ENCODE results near the gene EPOP. TPM values are rescaled to one million over a fixed set of nuclear protein-coding genes. Genes with fewer than 3 reads are reported as not detected.

Gene EPOP
- 2.8 and 3.0 TPM in 2 replicates for total RNA-seq

DNA sequence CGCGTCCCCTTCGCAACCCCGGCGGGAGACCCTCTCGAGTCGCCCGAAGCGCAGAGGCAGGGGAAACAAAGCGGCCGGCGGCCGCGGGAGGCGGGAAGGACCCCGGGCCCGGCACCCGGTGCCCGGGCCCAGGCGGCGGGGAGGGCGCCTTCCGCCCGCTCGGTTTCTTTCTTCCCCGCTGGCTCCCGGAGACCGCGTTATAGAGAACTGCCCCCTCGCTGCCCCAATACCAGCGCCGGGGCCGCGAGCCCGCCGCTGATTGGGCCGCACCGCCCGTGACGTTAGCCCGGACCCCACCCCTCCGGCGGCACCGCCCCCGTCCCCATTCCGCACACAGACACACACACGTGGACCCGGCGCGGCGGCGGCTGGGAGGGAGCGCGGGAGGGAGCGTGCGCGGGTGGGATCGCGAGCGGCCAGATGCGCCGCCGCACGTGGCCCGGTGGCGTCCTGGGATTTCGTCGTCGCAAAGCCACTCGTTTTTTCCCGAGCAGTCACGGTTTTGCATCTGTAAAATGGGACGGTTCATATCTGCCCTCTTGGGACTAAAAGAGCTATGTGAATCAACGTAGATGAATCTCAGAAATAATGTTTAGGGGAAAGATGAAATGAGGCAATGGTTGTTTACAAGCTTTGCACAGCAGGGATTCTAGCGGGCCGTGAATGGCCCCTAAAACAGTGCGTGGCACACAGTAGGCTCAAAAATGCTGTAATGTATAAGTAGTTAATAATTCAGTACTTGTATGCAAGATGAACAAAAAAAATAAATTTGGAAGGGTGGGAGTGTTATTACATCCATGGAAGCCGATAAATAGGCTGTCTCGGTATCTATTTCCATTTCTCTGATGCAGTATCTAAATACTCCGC is at the start of gene EPOP:
Gene EPOP, minus strand, starts transcription at position 209 of the 867 bp plus-strand sequence. CDS start 462 bp downstream, outside the sequence.
- CTCF ChIA-PET, result interaction anchor here (1.2 to 7.2 kb wide), 4 partner anchors 57 to 117 kb away, joined by 3 to 135 read pairs (median 12); partner anchors contain the start of genes CISD3 and PSMB3
- Mint-ChIP-seq H3K27me3 (peaks cover 29% of the 10 kb centered on the region), H3K4me1 (peaks cover 32% of the 10 kb centered on the region), H3K9me3 (no peaks in the 10 kb centered on the region), H3K27ac (no peak within 1 kb of the TSS), H3K4me3 (peak within 1 kb of the TSS; percentile 70), H3K36me3 (ENCODE audit: low read depth) (no peaks in the 10 kb centered on the region)
- DNase-seq (peak; percentile 79), ATAC-seq (ENCODE audit: low read depth) (peak; percentile 88)
- intact Hi-C loops (cut with micrococcal nuclease), result loop anchor here (1.0 to 10.0 kb wide), 4 partner anchors 72 to 480 kb away; partner anchors contain the start of gene PLXDC1
- TF ChIP-seq, protein P1, sequence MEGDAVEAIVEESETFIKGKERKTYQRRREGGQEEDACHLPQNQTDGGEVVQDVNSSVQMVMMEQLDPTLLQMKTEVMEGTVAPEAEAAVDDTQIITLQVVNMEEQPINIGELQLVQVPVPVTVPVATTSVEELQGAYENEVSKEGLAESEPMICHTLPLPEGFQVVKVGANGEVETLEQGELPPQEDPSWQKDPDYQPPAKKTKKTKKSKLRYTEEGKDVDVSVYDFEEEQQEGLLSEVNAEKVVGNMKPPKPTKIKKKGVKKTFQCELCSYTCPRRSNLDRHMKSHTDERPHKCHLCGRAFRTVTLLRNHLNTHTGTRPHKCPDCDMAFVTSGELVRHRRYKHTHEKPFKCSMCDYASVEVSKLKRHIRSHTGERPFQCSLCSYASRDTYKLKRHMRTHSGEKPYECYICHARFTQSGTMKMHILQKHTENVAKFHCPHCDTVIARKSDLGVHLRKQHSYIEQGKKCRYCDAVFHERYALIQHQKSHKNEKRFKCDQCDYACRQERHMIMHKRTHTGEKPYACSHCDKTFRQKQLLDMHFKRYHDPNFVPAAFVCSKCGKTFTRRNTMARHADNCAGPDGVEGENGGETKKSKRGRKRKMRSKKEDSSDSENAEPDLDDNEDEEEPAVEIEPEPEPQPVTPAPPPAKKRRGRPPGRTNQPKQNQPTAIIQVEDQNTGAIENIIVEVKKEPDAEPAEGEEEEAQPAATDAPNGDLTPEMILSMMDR (IDR thresholded peaks at IDR 0.05), result no peak
- POLR2A ChIA-PET, result interaction anchor here (0.5 to 2.0 kb wide), 10 partner anchors 20 to 116 kb away, joined by 3 to 7 read pairs (median 4); partner anchors contain the start of genes CISD3, MLLT6 and PSMB3

DNA sequence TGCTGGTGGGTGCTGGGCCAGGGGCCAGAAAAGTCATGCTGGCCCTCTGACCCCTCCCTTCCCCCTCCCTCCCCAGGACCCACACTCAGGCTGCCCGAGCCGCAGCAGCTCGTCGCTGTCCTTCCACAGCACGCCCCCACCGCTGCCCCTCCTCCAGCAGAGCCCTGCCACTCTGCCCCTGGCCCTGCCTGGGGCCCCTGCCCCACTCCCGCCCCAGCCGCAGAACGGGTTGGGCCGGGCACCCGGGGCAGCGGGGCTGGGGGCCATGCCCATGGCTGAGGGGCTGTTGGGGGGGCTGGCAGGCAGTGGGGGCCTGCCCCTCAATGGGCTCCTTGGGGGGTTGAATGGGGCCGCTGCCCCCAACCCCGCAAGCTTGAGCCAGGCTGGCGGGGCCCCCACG is 47.0 kb upstream of the EPOP start:
- no peak for DNase-seq
- no peaks in the 10 kb centered on the region for H3K9me3 Mint-ChIP-seq
- H3K36me3 Mint-ChIP-seq (ENCODE audit: low read depth), result peaks cover 64% of the 10 kb centered on the region
- no peak overlapping the region for H3K27ac Mint-ChIP-seq
- no peak for ATAC-seq (ENCODE audit: low read depth)
- POLR2A ChIA-PET, result interaction anchor here (1.0 to 1.6 kb wide), 2 partner anchors 16 to 18 kb away, joined by 3 to 4 read pairs; no protein-coding TSS in a partner anchor
- CTCF ChIA-PET, result interaction anchor here (2.1 kb wide), 1 partner anchor 14 kb away, joined by 7 read pairs; no protein-coding TSS in a partner anchor
- TF ChIP-seq, protein P1 (IDR thresholded peaks at IDR 0.05), result no peak
- H3K4me1 Mint-ChIP-seq, result peaks cover 20% of the 10 kb centered on the region
- intact Hi-C loops (cut with micrococcal nuclease), result no loop called here
- no peak overlapping the region for H3K4me3 Mint-ChIP-seq
- H3K27me3 Mint-ChIP-seq, result no peaks in the 10 kb centered on the region

DNA sequence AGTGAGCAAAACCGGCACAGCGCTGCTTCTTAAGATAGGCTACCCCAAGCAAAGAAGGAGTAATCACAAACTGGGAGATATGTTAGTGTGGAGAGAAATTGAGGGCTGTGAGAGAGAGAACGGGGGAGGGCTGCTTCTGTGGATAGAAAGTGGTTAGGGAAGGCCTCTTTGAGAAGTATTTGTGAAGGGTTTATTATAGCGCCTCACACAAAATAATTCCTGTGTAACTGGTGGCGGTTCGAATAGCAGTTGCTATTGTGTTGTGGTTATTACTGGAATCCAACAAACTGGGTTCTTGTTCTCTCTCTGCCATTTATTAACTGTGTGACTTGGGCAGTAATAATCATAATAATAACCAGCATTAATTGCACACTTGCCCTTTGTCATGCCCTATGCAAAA is 46.2 kb upstream of the EPOP start:
- TF ChIP-seq, protein P1 (IDR thresholded peaks at IDR 0.05), result no peak
- peaks cover 15% of the 10 kb centered on the region for H3K4me1 Mint-ChIP-seq
- no peaks in the 10 kb centered on the region for H3K9me3 Mint-ChIP-seq
- peaks cover 68% of the 10 kb centered on the region for H3K36me3 Mint-ChIP-seq (ENCODE audit: low read depth)
- H3K27me3 Mint-ChIP-seq, result no peaks in the 10 kb centered on the region
- DNase-seq, result no peak
- no peak overlapping the region for H3K27ac Mint-ChIP-seq
- intact Hi-C loops (cut with micrococcal nuclease), result no loop called here
- POLR2A ChIA-PET, result interaction anchor here (1.0 kb wide), 1 partner anchor 17 kb away, joined by 3 read pairs; no protein-coding TSS in a partner anchor
- CTCF ChIA-PET, result no interaction called here
- no peak overlapping the region for H3K4me3 Mint-ChIP-seq
- no peak for ATAC-seq (ENCODE audit: low read depth)

DNA sequence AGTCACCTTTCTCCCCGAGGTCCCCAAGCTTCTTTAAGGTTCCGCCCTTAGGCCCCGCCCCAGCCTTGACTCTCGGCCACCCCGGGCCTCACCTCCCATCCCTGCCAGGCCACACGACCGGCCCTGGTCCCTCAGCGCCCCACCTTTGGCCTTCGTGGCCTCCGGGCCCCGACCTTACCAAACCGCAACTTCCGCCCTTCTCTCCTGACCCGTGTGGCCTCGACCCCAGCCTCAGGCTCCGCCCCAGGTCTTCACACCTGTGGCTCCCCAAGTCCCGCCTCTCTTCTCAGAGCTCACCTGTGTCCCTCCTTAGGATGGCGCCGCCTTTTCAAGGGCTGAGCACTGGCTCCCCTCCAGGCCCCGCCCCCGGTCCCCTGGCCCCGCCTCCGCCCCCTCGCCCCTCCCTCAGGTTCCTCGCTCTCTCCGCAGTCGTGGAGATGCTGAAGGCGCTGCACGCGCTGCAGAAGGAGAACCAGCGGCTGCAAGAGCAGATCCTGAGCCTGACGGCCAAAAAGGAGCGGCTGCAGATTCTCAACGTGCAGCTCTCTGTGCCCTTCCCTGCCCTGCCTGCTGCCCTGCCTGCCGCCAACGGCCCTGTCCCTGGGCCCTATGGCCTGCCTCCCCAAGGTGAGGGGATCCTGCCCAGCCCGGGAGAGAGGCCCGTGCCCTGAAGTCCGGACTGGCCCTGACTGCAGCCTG is 45.3 kb upstream of the EPOP start:
- intact Hi-C loops (cut with micrococcal nuclease), result no loop called here
- Mint-ChIP-seq H3K4me1 (peaks cover 20% of the 10 kb centered on the region), H3K27me3 (no peaks in the 10 kb centered on the region), H3K9me3 (no peaks in the 10 kb centered on the region), H3K27ac (no peak overlapping the region), H3K4me3 (no peak overlapping the region), H3K36me3 (ENCODE audit: low read depth) (peaks cover 74% of the 10 kb centered on the region)
- no peak for DNase-seq
- no peak for ATAC-seq (ENCODE audit: low read depth)
- POLR2A ChIA-PET, result interaction anchor here (0.6 to 0.9 kb wide), 3 partner anchors 10 to 20 kb away, joined by 3 to 6 read pairs (median 4); partner anchors contain the start of gene MLLT6
- TF ChIP-seq, protein P1 (IDR thresholded peaks at IDR 0.05), result no peak
- CTCF ChIA-PET, result no interaction called here
